NT2/D1 (cell line): Measurements from ENCODE around the gene IL22RA2.

ENCODE experiments used
- SUZ12 ChIP-seq: IDR thresholded peaks from 2 replicates; pipeline ENCODE4 v1.6.1; 2011; ENCODE audit not compliant: insufficient read length, insufficient read depth; ENCODE audit errors: extremely low read depth
- YY1 ChIP-seq: IDR thresholded peaks from 2 replicates; pipeline ENCODE4 v1.6.1; 2011; ENCODE audit not compliant: insufficient read length, insufficient read depth
- ZNF274 ChIP-seq: IDR thresholded peaks from 2 replicates; pipeline ENCODE4 v1.6.1; 2011; ENCODE audit warnings: mild to moderate bottlenecking, low read depth, low read length

DNA sequence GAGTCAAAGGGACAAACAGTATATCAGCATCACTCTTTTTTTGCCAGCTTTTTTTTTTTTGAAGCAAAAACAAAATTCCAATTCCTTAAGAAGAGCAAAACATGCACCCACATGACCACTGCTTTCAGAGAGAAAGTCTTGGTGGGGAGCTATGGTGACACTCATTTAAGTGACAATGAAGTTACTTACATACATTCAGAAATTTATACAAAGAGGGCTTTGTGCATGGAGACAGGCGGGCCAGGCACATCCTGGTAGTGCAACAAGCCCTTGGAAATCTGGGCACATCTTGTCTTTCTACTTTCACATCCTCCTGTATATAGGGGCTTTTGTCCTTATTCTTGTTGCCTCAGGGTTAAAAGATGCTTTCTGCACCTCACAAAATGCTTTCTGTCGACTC is 55.9 kb downstream of the IL22RA2 start:
- TF ChIP-seq ZNF274 (no peak), SUZ12 (no peak), YY1 (no peak)
